ENCODE data around the gene TMEM191C. TPM values are rescaled to one million over a fixed set of nuclear protein-coding genes. Genes with fewer than 3 reads are reported as not detected.
"Not testable (repeated sequence)": the region's sequence is repeated elsewhere in the genome, so short reads cannot be mapped to it uniquely, and the experiment has no call there.

The TMEM191C gene
- total RNA-seq, 1 donor from 2014 or later = 4.2 TPM

DNA sequence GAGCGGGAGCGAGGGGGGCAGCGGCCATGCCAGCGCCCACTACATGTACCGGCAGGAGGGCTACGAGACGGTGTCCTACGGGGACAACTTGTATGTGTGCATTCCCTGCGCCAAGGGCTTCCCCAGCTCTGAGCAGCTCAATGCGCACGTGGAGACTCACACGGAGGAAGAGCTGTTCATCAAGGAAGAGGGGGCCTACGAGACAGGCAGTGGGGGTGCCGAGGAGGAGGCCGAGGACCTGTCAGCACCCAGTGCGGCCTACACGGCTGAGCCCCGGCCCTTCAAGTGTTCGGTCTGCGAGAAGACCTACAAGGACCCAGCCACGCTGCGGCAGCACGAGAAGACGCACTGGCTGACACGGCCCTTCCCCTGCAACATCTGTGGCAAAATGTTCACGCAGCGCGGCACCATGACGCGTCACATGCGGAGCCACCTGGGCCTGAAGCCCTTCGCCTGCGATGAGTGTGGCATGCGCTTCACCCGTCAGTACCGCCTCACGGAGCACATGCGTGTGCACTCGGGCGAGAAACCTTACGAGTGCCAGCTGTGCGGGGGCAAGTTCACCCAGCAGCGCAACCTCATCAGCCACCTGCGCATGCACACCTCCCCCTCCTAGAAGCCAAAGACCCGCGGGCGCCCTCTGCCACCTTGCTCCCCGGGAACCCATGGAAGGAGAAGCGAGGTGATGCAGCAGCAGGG is 20.9 kb upstream of the TMEM191C start:
- no peak for ATAC-seq

GRCh38 chr22:21446827-21447690 is 20.1 kb upstream of the TMEM191C start:
- ATAC-seq = no peak

- no peak for ATAC-seq
Measured at GRCh38 chr22:21447694-21448402, 19.3 kb upstream of the TMEM191C start.

DNA sequence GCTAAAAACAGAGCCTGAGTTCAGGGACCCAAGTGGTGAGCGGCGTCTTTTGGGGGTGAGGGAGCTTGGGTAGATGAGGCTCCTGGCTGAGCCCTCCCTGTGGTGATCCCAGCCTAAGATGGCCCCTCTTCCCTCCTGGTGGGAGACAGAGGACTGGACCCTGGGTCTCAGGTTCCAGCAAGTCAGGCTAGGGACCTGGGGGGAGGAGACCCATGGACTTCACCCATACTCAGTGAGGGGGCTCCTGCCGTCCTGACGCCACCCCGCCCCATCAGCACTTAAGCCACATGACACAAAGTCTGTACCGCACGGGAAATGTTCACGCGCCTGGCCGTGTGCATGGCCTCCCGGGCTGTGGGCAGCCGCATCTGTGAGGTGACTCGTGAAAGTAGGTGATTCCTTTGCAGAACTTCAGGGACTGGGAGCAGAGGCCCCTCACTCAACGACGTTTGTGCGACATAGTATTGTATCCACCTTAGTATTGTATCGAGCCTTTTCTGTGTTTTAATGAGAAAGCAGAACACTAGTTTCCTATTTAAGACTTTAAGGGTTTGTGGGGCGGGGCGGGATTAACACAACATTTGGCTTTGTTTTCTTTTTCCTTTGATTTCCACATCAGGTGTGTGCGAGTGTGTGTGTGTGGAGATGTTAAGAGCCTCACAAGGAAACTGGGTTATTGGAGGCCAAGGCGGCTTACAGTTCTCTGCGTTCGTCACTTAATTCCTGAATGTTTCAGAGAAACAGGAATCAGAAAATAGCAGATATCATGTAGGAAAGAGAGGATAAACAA is 18.4 kb upstream of the TMEM191C start:
- no peak for ATAC-seq

DNA sequence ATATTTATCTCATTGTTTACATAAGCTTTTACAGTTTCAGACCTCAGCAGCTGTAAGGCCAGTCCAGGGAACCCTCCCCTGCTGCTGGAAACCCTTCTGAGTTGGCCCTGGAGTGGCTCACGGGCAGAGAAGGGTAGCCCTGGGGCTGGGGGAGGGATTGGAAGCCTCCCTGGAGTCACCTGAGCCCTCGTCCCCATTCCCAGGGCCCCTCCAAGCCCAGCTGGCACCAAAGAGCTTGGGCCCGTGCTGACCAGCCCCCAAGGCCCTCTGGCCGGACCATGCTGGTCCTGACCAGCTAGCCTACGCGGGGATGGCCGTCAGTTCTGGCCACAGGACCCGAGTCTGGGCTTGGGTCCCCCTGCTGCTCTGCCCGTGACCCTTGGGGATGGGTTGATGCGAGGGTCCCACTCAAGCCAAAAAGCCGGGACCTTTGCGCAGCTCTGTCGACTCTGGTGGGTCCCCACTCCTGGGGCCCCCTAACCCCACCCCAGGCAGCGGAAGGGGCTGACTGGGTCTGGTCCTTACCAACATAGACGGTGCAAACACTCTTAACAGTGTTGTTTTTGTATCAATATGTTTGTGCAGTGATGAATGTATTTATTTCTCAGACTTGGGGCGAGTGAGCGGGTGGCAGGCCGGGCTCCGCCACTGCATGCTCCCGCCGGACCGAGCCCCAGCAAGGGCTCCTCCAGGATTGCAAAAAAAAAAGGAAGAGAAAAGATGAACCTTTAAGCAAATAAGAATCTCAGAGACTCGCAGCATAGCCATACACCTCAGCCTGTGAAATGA is 17.5 kb upstream of the TMEM191C start:
- ATAC-seq = no peak

DNA sequence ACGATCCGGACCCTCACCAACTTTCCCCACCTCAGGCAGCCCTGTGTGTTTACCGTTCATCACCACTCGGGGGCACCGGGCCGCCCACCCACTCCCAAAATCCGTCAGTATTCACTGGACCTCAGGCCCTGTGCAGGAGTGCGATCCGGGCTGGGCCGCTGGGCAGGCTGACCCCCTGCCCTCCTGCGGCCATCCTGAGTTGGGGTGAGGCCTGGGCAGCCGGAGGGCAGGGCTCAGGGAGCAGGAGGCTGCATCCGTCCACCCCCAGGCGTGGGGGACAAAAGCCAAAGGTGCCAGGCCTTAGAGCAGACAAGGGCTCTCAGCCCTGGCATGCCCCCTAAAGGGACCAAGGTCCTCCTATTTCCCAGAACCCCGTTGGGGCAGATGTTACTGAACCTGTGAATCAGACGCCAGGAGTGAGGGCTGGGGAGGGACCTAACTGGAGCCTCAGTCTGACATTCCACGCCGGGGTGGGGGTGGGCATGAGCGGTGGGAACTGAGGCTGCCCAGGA is 16.8 kb upstream of the TMEM191C start:
- no peak for ATAC-seq

GRCh38 chr22:21450858-21451353 is 16.3 kb upstream of the TMEM191C start:
- ATAC-seq = no peak

- no peak for ATAC-seq
Measured at GRCh38 chr22:21451545-21452520, 15.4 kb upstream of the TMEM191C start.

- ATAC-seq = not testable (repeated sequence)
Measured at GRCh38 chr22:21452666-21453065, 14.5 kb upstream of the TMEM191C start.

GRCh38 chr22:21454998-21455333 is 12.2 kb upstream of the TMEM191C start:
- ATAC-seq = not testable (repeated sequence)

DNA sequence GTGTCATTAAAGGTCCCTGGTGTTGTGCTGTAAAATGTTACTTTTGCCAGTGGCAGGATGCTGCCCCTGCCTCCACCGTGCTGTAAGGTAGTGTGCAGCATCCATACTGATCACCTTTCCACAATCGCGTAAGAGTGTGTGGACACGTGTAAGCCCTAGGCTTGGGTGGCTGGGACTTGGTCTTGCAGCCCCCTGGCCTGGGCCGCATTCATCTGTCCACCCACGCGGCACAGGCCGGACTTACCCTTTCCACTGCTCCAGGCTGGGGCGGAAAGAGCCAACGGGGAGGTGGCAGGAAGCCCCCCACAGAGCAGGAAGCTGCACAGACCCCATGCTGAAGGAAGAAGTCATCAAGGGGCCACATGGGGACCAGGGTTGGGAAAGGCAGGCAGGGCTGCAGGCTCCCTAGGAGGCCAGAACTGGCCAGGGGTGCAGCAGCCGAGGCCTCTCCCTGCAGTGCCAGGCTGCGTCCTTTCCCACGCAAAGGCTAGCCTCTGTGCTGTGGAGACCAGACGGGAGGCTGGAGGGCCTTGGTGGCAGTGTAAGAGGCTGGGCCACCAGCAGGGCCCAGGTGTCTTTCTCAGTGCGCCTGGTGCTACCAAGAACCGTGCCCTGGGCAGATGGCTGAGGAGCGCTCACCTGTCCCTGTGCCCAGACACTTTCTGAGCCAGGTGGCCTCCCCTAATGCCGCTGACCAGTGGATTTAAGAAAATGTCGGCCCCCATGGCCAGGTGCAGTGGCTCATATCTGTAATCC is 11.7 kb upstream of the TMEM191C start:
- peak; percentile 12 for ATAC-seq

DNA sequence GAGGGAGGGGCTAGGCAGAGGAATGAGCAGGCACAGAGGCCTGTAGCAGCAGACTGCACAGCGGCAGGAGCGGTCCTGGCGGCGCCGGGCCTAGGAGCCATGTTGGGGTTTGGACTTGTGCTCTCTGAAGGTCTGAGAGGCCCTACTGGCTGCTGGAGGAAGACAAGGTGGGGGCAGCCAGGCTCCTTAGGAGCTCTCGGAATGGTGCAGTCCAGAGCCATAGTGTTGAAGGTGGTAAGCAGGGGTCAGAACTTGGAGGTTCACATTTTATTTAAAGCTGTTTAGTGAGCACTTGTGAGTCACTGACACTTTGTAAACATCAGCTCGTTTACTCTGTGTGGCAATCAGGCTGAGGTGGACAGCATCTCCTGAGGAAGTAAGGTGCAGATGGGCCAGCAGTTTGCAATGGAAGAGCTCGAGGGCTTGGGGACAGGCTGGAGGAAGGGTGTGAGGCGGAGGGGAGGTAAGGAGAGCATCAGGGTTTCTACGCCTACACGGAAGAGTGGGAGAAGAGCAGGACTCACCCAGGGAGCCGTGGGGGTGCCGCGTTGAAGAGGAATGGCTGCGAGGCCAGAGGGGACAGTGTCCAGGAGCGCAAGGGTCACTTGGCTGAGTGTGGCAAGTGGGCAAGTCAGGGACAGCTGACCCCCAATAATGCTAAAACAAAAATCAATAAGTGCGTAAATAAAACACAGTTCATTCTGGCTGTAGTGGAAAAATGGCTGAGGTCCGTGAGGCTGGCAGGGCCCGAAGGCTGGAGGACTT is 10.0 kb upstream of the TMEM191C start:
- peak; percentile 38 for ATAC-seq

GRCh38 chr22:21462672-21463071 is 4.5 kb upstream of the TMEM191C start:
- not testable (repeated sequence) for ATAC-seq

DNA sequence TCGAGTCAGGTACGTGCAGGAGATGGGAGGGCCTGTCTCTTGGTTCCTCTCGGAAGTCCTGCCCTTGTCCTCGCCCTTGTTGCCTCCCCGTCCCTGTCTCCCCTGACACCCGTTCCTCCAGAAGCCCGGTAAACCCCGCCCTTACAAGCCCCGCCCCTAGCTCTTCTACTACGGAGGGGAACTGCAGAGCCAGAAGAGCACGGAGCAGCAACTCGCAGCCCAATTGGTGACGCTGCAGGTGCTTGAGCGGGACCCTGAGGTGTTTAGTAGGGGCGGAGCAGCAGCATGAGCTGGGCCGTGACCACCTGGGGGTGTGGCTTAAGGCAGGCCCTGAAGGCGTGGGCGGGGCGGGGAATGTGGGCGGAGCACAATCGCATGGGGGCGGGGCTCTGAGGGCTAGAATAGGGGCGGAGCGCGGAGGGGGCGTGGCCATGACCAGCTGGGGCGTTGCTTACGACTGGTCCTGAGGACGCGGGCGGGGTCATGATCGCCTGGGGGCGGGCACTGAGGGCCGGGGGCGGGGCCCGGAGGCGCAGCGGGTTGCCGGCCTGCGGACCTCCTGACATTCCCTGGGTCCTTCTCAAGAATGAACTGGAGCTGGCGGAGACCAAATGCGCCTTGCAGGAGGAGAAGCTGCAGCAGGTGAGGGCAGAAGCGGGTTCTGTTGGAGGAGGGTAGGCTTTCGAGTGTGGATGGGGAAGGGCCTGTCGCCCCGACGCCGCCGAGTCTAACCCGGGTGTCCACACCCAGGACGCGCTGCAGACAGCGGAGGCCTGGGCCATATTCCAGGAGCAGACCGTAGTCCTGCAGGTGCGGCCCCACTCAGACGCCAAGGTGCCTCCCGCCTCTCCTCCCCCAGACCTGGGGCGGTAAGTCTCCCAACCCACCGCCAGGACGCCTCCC is 1.3 kb downstream of the TMEM191C start:
- ATAC-seq = peak; percentile 95

DNA sequence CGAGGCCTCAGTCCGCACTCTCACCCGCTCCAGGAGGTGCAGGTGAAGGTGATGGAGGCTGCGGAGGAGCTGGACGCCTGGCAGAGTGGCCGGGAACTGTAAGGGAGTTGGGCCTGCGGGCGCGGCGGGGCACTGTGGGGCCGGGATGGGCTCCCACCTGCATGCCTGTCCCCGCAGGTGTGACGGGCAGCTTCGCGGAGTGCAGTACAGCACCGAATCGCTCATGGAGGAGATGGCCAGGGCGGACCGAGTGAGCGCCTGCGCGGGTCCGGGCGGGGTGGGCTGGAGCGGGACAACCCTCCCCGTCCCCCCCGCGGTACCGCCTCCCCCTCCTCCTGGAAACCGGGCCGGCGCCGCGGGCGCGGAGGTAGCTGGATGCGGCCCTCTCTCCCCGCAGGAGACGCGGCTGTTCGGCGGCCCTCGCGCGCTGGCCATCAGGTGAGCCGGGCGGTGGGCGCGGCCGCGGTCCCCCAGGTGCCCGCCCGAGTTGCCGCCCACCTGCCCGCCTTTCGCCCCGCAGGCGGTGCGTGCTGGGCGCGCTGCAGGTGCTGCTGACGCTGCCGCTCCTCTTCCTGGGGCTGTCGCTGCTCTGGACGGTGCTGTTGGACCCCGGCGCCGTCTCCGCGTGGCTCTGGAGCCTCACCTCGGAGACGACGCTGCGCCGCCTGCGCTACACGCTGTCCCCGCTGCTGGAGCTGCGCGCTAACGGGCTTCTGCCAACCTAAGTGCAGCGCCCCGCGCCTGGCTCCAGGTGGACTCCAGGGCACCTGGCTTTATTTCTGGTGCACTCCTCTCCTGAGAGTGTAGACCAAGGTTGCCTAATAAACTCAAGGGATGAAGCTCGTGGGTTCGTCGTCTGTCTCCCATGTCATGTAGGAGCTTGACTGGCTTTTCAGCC is 2.2 kb downstream of the TMEM191C start:
- peak; percentile 11 for ATAC-seq

- not testable (repeated sequence) for ATAC-seq
Measured at GRCh38 chr22:21472984-21473383, 5.8 kb downstream of the TMEM191C start.
